MM.1S (cell line): Measurements from ENCODE around the gene VPS13A.

Source experiments
- DNase-seq: peaks from one replicate; pipeline ENCODE4 v3.0.0-alpha.2; 2015
- H2AFZ ChIP-seq: fragments of 300-600 bp; sonication (generic); 2 replicates; pipeline ENCODE4 v1.6.0; 2016; ENCODE audit warnings: antibody characterized with exemption, low read length
- H3F3A ChIP-seq: fragments of 300-600 bp; sonication (generic); 2 replicates; pipeline ENCODE4 v1.6.1; 2016; ENCODE audit warnings: mild to moderate bottlenecking, antibody characterized with exemption, low read length, moderate library complexity, mixed read lengths; ENCODE audit not compliant: insufficient read depth
- H3K27ac ChIP-seq: fragments of 300-600 bp; sonication (generic); 2 replicates; pipeline ENCODE4 v1.5.1; 2016; ENCODE audit warnings: mild to moderate bottlenecking, low read length
- H3K27me3 ChIP-seq: fragments of 300-600 bp; sonication (generic); replicated peaks from 2 replicates; pipeline ENCODE4 v1.6.0; 2016; ENCODE audit warnings: low read length; ENCODE audit not compliant: insufficient read depth
- H3K36me3 ChIP-seq: fragments of 300-600 bp; sonication (generic); replicated peaks from 2 replicates; pipeline ENCODE4 v1.6.1; 2016; ENCODE audit warnings: mild to moderate bottlenecking, low read length, mixed read lengths; ENCODE audit not compliant: insufficient read depth
- H3K4me1 ChIP-seq: fragments of 300-600 bp; sonication (generic); 2 replicates; pipeline ENCODE4 v1.6.1; 2016; ENCODE audit warnings: low read length, mixed read lengths
- H3K4me2 ChIP-seq: fragments of 300-600 bp; sonication (generic); 2 replicates; pipeline ENCODE4 v1.6.0; 2016; ENCODE audit warnings: low read depth, low read length
- H3K4me3 ChIP-seq: fragments of 300-600 bp; sonication (generic); 2 replicates; pipeline ENCODE4 v1.5.1; 2016; ENCODE audit warnings: low read length, mixed read lengths
- H3K79me2 ChIP-seq: fragments of 300-600 bp; sonication (generic); 2 replicates; pipeline ENCODE4 v1.6.1; 2016; ENCODE audit warnings: mixed run types, low read length, mixed read lengths
- H3K9ac ChIP-seq: fragments of 300-600 bp; sonication (generic); 2 replicates; pipeline ENCODE4 v1.6.1; 2016; ENCODE audit warnings: low read length, mixed read lengths
- H3K9me2 ChIP-seq: fragments of 300-600 bp; sonication (generic); replicated peaks from 2 replicates; pipeline ENCODE4 v1.6.1; 2016; ENCODE audit warnings: mild to moderate bottlenecking, low read length, mixed read lengths; ENCODE audit not compliant: insufficient read depth
- H3K9me3 ChIP-seq: fragments of 300-600 bp; sonication (generic); replicated peaks from 2 replicates; pipeline ENCODE4 v1.6.1; 2016; ENCODE audit warnings: mild to moderate bottlenecking, low read length, mixed read lengths; ENCODE audit not compliant: insufficient read depth
- H4K20me1 ChIP-seq: fragments of 300-600 bp; sonication (generic); 2 replicates; pipeline ENCODE4 v1.6.1; 2016; ENCODE audit warnings: mild to moderate bottlenecking, low read length, moderate library complexity, mixed read lengths; ENCODE audit not compliant: insufficient read depth
- CTCF ChIP-seq: fragments of 300-600 bp; sonication (generic); IDR thresholded peaks from 2 replicates; pipeline ENCODE4 v1.5.1; 2016; ENCODE audit warnings: antibody characterized with exemption, low read length, mixed read lengths
- EZH2 ChIP-seq: fragments of 300-600 bp; sonication (generic); optimal IDR thresholded peaks from 2 replicates; pipeline ENCODE3; 2017; ENCODE audit warnings: low read depth, mild to moderate bottlenecking, antibody characterized with exemption, low read length, mixed read lengths
- EZH2phosphoT487 ChIP-seq: fragments of 300-600 bp; sonication (generic); IDR thresholded peaks from 2 replicates; pipeline ENCODE4 v1.6.1; 2018; ENCODE audit warnings: antibody characterized with exemption, low read length

The VPS13A gene

GRCh38 chr9:77221431-77221830 lies 44.1 kb downstream of the VPS13A start:
- Histone ChIP-seq H3K27ac (no peak overlapping the region), H3K36me3 (no peaks in the 10 kb centered on the region; the same call in 1 of the 2 replicates), H2AFZ (no peak overlapping the region), H3K79me2 (no peaks in the 10 kb centered on the region), H3K4me2 (no peak overlapping the region), H3K4me1 (no peaks in the 10 kb centered on the region), H3F3A (no peaks in the 10 kb centered on the region), H3K4me3 (no peak overlapping the region), H3K9me2 (no peaks in the 10 kb centered on the region), H4K20me1 (no peaks in the 10 kb centered on the region), H3K9ac (no peak overlapping the region), H3K9me3 (no peaks in the 10 kb centered on the region), H3K27me3 (no peaks in the 10 kb centered on the region)
- no peak for DNase-seq
- TF ChIP-seq EZH2 (no peak), EZH2phosphoT487 (no peak), CTCF (no peak)

GRCh38 chr9:77224746-77225312 lies 47.5 kb downstream of the VPS13A start:
- no peak overlapping the region for H3K9ac ChIP-seq
- H3K4me1 ChIP-seq: no peaks in the 10 kb centered on the region
- no peak overlapping the region for H3K4me2 ChIP-seq
- H3F3A ChIP-seq: no peaks in the 10 kb centered on the region
- TF ChIP-seq CTCF: no peak
- no peak for TF ChIP-seq EZH2phosphoT487
- no peak for TF ChIP-seq EZH2
- H3K27me3 ChIP-seq: no peaks in the 10 kb centered on the region
- H4K20me1 ChIP-seq: no peaks in the 10 kb centered on the region
- H3K79me2 ChIP-seq: no peaks in the 10 kb centered on the region
- no peaks in the 10 kb centered on the region for H3K9me3 ChIP-seq
- H2AFZ ChIP-seq: no peak overlapping the region
- no peak overlapping the region for H3K27ac ChIP-seq
- no peaks in the 10 kb centered on the region for H3K9me2 ChIP-seq
- no peak overlapping the region for H3K4me3 ChIP-seq
- DNase-seq: no peak
- no peaks in the 10 kb centered on the region; the same call in 1 of the 2 replicates for H3K36me3 ChIP-seq

GRCh38 chr9:77236693-77237092 lies 59.4 kb downstream of the VPS13A start:
- Histone ChIP-seq H3K4me2 (no peak overlapping the region), H3K4me3 (no peak overlapping the region), H3K27ac (no peak overlapping the region), H3K9ac (no peak overlapping the region), H4K20me1 (no peaks in the 10 kb centered on the region), H2AFZ (no peak overlapping the region), H3F3A (no peaks in the 10 kb centered on the region), H3K27me3 (no peaks in the 10 kb centered on the region), H3K9me3 (no peaks in the 10 kb centered on the region), H3K79me2 (no peaks in the 10 kb centered on the region), H3K4me1 (no peaks in the 10 kb centered on the region), H3K9me2 (no peaks in the 10 kb centered on the region), H3K36me3 (no peaks in the 10 kb centered on the region)
- no peak for DNase-seq
- no peak for TF ChIP-seq CTCF
- no peak for TF ChIP-seq EZH2phosphoT487
- TF ChIP-seq EZH2: no peak
